WTC11 (cell line): ENCODE measurements around the gene MTFMT. TPM values are rescaled to one million over a fixed set of nuclear protein-coding genes. Genes with fewer than 3 reads are reported as not detected.

Experiments used
- ATAC-seq: fragments of 200-7000 bp; cut with Tn5 transposase; 2 replicates; pipeline ENCODE4 v1.10.0; 2021; ENCODE audit warnings: mild to moderate bottlenecking, moderate library complexity
- CTCF ChIA-PET: fragments of 300-600 bp; sonication (Branson Sonifier 250); formaldehyde crosslinking; loops from one replicate; lab custom pipeline; 2021; ENCODE audit warnings: antibody characterized with exemption; lab: Charles Lee
- POLR2A ChIA-PET: fragments of 350-600 bp; sonication (Branson Sonifier 250); formaldehyde crosslinking; loops from one replicate; lab custom pipeline; 2021; ENCODE audit warnings: antibody characterized with exemption; lab: Charles Lee
- DNase-seq: peaks from one replicate; pipeline ENCODE4 v3.0.0; 2021; ENCODE audit warnings: low spot score
- H3K27ac Mint-ChIP-seq: 2 replicates; pipeline ENCODE4 v1.8.0; 2021; ENCODE audit warnings: mixed read lengths
- H3K27me3 Mint-ChIP-seq: 2 replicates; pipeline ENCODE4 v1.8.0; 2021; ENCODE audit warnings: low read depth, mild to moderate bottlenecking, moderate library complexity, mixed read lengths
- H3K36me3 Mint-ChIP-seq: 2 replicates; pipeline ENCODE4 v1.8.0; 2021; ENCODE audit warnings: mixed read lengths
- H3K4me1 Mint-ChIP-seq: 2 replicates; pipeline ENCODE4 v1.8.0; 2022; ENCODE audit warnings: mixed read lengths
- H3K4me3 Mint-ChIP-seq: 2 replicates; pipeline ENCODE4 v1.8.0; 2021; ENCODE audit warnings: mild to moderate bottlenecking, moderate library complexity, mixed read lengths
- H3K9me3 Mint-ChIP-seq: 2 replicates; pipeline ENCODE4 v1.8.0; 2021; ENCODE audit warnings: mixed read lengths
- AR ChIP-seq: fragments of 250-450 bp; sonication (Bioruptor Pico); IDR thresholded peaks from 2 replicates; pipeline ENCODE4 v1.9.0; 2021; ENCODE audit warnings: mild to moderate bottlenecking
- ATF1 ChIP-seq: sonication (generic); formaldehyde crosslinking; IDR thresholded peaks from 2 replicates; pipeline ENCODE4 v1.8.1; 2023; ENCODE audit warnings: mild to moderate bottlenecking, moderate library complexity, missing genetic modification reagents
- E2F1 ChIP-seq: sonication (generic); formaldehyde crosslinking; IDR thresholded peaks from 2 replicates; pipeline ENCODE4 v1.8.0; 2022; ENCODE audit warnings: mild to moderate bottlenecking, missing genetic modification reagents
- E2F5 ChIP-seq: sonication (generic); formaldehyde crosslinking; IDR thresholded peaks from 2 replicates; pipeline ENCODE4 v1.8.1; 2022; ENCODE audit warnings: mild to moderate bottlenecking, moderate library complexity, missing genetic modification reagents
- ERG ChIP-seq: fragments of 250-450 bp; sonication (Bioruptor Pico); IDR thresholded peaks from 2 replicates; pipeline ENCODE4 v1.8.0; 2021; ENCODE audit warnings: mild to moderate bottlenecking
- FOXP4 ChIP-seq: sonication (generic); formaldehyde crosslinking; IDR thresholded peaks from 2 replicates; pipeline ENCODE4 v1.8.0; 2022; ENCODE audit warnings: mild to moderate bottlenecking, missing genetic modification reagents
- GTF2I ChIP-seq: fragments of 250-450 bp; sonication (Bioruptor Pico); conservative IDR thresholded peaks from 2 replicates; pipeline ENCODE4 v1.4.0; 2021; ENCODE audit warnings: mild to moderate bottlenecking
- JUN ChIP-seq: sonication (generic); formaldehyde crosslinking; IDR thresholded peaks from 2 replicates; pipeline ENCODE4 v1.8.0; 2023; ENCODE audit warnings: mild to moderate bottlenecking, missing genetic modification reagents
- MLX ChIP-seq: sonication (generic); formaldehyde crosslinking; IDR thresholded peaks from 2 replicates; pipeline ENCODE4 v1.8.1; 2023; ENCODE audit warnings: mild to moderate bottlenecking, missing genetic modification reagents, moderate library complexity
- NFE2L1 ChIP-seq: sonication (generic); formaldehyde crosslinking; IDR thresholded peaks from 2 replicates; pipeline ENCODE4 v1.8.1; 2023; ENCODE audit warnings: missing genetic modification reagents
- NFYB ChIP-seq: sonication (generic); formaldehyde crosslinking; conservative IDR thresholded peaks from 2 replicates; pipeline ENCODE4 v1.8.0; 2022; ENCODE audit warnings: low read depth, missing genetic modification reagents
- OVOL2 ChIP-seq: fragments of 250-450 bp; sonication (Bioruptor Pico); IDR thresholded peaks from 2 replicates; pipeline ENCODE4 v1.9.0; 2021; ENCODE audit warnings: mild to moderate bottlenecking, borderline replicate concordance
- SP1 ChIP-seq: sonication (generic); formaldehyde crosslinking; conservative IDR thresholded peaks from 2 replicates; pipeline ENCODE4 v1.8.1; 2022; ENCODE audit warnings: missing genetic modification reagents
- TCF7 ChIP-seq: sonication (generic); formaldehyde crosslinking; IDR thresholded peaks from 2 replicates; pipeline ENCODE4 v1.8.0; 2022; ENCODE audit warnings: mild to moderate bottlenecking, low read depth, missing genetic modification reagents, moderate library complexity
- USF1 ChIP-seq: sonication (generic); formaldehyde crosslinking; IDR thresholded peaks from 2 replicates; pipeline ENCODE4 v1.8.0; 2022; ENCODE audit warnings: mild to moderate bottlenecking, missing genetic modification reagents
- USF2 ChIP-seq: sonication (generic); formaldehyde crosslinking; IDR thresholded peaks from 2 replicates; pipeline ENCODE4 v1.8.1; 2023; ENCODE audit warnings: mild to moderate bottlenecking, missing genetic modification reagents, moderate library complexity
- ZNF121 ChIP-seq: sonication (generic); formaldehyde crosslinking; IDR thresholded peaks from 2 replicates; pipeline ENCODE4 v1.8.0; 2023; ENCODE audit warnings: missing genetic modification reagents
- ZNF219 ChIP-seq: sonication (generic); formaldehyde crosslinking; IDR thresholded peaks from 2 replicates; pipeline ENCODE4 v1.8.0; 2023; ENCODE audit warnings: missing genetic modification reagents, mild to moderate bottlenecking, borderline replicate concordance
- ZNF263 ChIP-seq: sonication (generic); formaldehyde crosslinking; IDR thresholded peaks from 2 replicates; pipeline ENCODE4 v1.8.1; 2022; ENCODE audit warnings: low read depth, mild to moderate bottlenecking, moderate library complexity, missing genetic modification reagents
- ZNF317 ChIP-seq: sonication (generic); formaldehyde crosslinking; IDR thresholded peaks from 2 replicates; pipeline ENCODE4 v1.8.1; 2023; ENCODE audit warnings: low read depth, mild to moderate bottlenecking, moderate library complexity, missing genetic modification reagents, borderline replicate concordance
- ZNF423 ChIP-seq: fragments of 250-450 bp; sonication (Bioruptor Pico); IDR thresholded peaks from 2 replicates; pipeline ENCODE4 v2.1.2; 2022; ENCODE audit warnings: mild to moderate bottlenecking, moderate library complexity
- total RNA-seq: library from RNA; stranded (reverse); gene quantifications from 3 replicates; pipeline ENCODE4 v1.2.3, GENCODE V29; 2021

Gene MTFMT
- total RNA-seq, 1 experiment from 2014 or later, result 26.7 TPM

- Mint-ChIP-seq H3K4me3 (no peak overlapping the region), H3K27me3 (no peaks in the 10 kb centered on the region), H3K36me3 (peaks cover 11% of the 10 kb centered on the region), H3K4me1 (peaks cover 28% of the 10 kb centered on the region), H3K27ac (no peak overlapping the region), H3K9me3 (no peaks in the 10 kb centered on the region)
- DNase-seq (no peak), ATAC-seq (no peak)
- ChIA-PET POLR2A (no interaction called here), CTCF (interaction anchor here (0.7 kb wide), 1 partner anchor 299 kb away, joined by 3 read pairs; no protein-coding TSS in a partner anchor)
- TF ChIP-seq GTF2I, result no peak
Measured at GRCh38 chr15:64981812-64982431, 47.5 kb downstream of the MTFMT start.

- DNase-seq, result no peak
- H3K27me3 Mint-ChIP-seq, result no peaks in the 10 kb centered on the region
- TF ChIP-seq FOXP4 (CRISPR knock-in tag) (0 out of 2 replicates have a peak, but pooled peaks have one; percentile 18), ERG (CRISPR knock-in tag) (no peak), ZNF121 (no peak), JUN (CRISPR knock-in tag) (no peak), NFYB (CRISPR knock-in tag) (no peak), ZNF219 (no peak), ZNF423 (CRISPR knock-in tag) (peak; percentile 45), USF1 (CRISPR knock-in tag) (peak; percentile 85), SP1 (CRISPR knock-in tag) (no peak), OVOL2 (CRISPR knock-in tag) (no peak), NFE2L1 (CRISPR knock-in tag) (no peak), ZNF263 (no peak), ZNF317 (no peak), E2F1 (CRISPR knock-in tag) (no peak), USF2 (CRISPR knock-in tag) (peak; percentile 87)
- H3K4me1 Mint-ChIP-seq, result peaks cover 28% of the 10 kb centered on the region
- ChIA-PET POLR2A (interaction anchor here (0.9 kb wide), 1 partner anchor 64 kb away, joined by 3 read pairs; no protein-coding TSS in a partner anchor), CTCF (interaction anchor here (0.5 to 2.3 kb wide), 10 partner anchors 10 to 259 kb away, joined by 3 to 12 read pairs (median 4); partner anchors contain the start of gene SPG21)
- H3K9me3 Mint-ChIP-seq, result no peaks in the 10 kb centered on the region
- H3K27ac Mint-ChIP-seq, result peak overlapping the region; percentile 95
- ATAC-seq, result peak; percentile 90
- peak overlapping the region; percentile 20; the same call in 1 of the 2 replicates for H3K4me3 Mint-ChIP-seq
- H3K36me3 Mint-ChIP-seq, result peaks cover 26% of the 10 kb centered on the region
Measured at GRCh38 chr15:64979252-64979710, 50.2 kb downstream of the MTFMT start.

- H3K27ac Mint-ChIP-seq, result no peak overlapping the region
- POLR2A ChIA-PET, result no interaction called here
- ATAC-seq (no peak), DNase-seq (no peak)
- peaks cover 21% of the 10 kb centered on the region for H3K4me1 Mint-ChIP-seq
- CTCF ChIA-PET, result no interaction called here
- H3K9me3 Mint-ChIP-seq, result no peaks in the 10 kb centered on the region
- no peaks in the 10 kb centered on the region for H3K27me3 Mint-ChIP-seq
- H3K4me3 Mint-ChIP-seq, result no peak overlapping the region
- TF ChIP-seq AR (CRISPR knock-in tag), result no peak
- TF ChIP-seq E2F5, result no peak
- TF ChIP-seq ATF1 (CRISPR knock-in tag), result no peak
- no peak for TF ChIP-seq MLX (CRISPR knock-in tag)
- TF ChIP-seq TCF7, result no peak
- peaks cover 38% of the 10 kb centered on the region for H3K36me3 Mint-ChIP-seq
Measured at GRCh38 chr15:64975390-64975789, 54.0 kb downstream of the MTFMT start.
